ENCODE data around the gene KRTAP10-10. TPM values are rescaled to one million over a fixed set of nuclear protein-coding genes. Genes with fewer than 3 reads are reported as not detected.

Gene KRTAP10-10
- total RNA-seq, 2 donors from 2014 or later, result not detected

Other genes with a start within 250 kb of the KRTAP10-10 start
- 1 to 10 TPM; 1.5 to 1.8 TPM for gene LRRC3, start 181.8 kb upstream of the KRTAP10-10 start, total RNA-seq
- gene KRTAP10-1, start 97.2 kb upstream of the KRTAP10-10 start, total RNA-seq, result not detected
- gene KRTAP10-2, start 85.9 kb upstream of the KRTAP10-10 start, total RNA-seq, result not detected
- not detected for gene KRTAP10-3, start 78.6 kb upstream of the KRTAP10-10 start, total RNA-seq
- gene KRTAP10-4, start 63.6 kb upstream of the KRTAP10-10 start, total RNA-seq, result not detected
- not detected for gene KRTAP10-5, start 56.8 kb upstream of the KRTAP10-10 start, total RNA-seq
- gene KRTAP10-6, start 44.9 kb upstream of the KRTAP10-10 start, total RNA-seq, result not detected
- gene KRTAP10-7, start 36.8 kb upstream of the KRTAP10-10 start, total RNA-seq, result not detected
- not detected for gene KRTAP10-8, start 25.3 kb upstream of the KRTAP10-10 start, total RNA-seq
- gene KRTAP10-9, start 10.3 kb upstream of the KRTAP10-10 start, total RNA-seq, result not detected
- not detected for gene KRTAP10-11, start 9.1 kb downstream of the KRTAP10-10 start, total RNA-seq
- not detected for gene KRTAP12-4, start 17.3 kb downstream of the KRTAP10-10 start, total RNA-seq
- gene KRTAP12-3, start 20.6 kb downstream of the KRTAP10-10 start, total RNA-seq, result not detected
- under 1 TPM in 1 of 2 donors, not detected in 1; 0.48 TPM for gene KRTAP12-2, start 29.6 kb downstream of the KRTAP10-10 start, total RNA-seq
- gene KRTAP12-1, start 44.8 kb downstream of the KRTAP10-10 start, total RNA-seq, result not detected
- gene KRTAP10-12, start 59.8 kb downstream of the KRTAP10-10 start, total RNA-seq, result not detected
- under 1 TPM; 0.14 to 0.48 TPM for gene TSPEAR, start 74.2 kb downstream of the KRTAP10-10 start, total RNA-seq
- 10 to 100 TPM; 72.6 to 75.6 TPM for gene UBE2G2, start 164.5 kb downstream of the KRTAP10-10 start, total RNA-seq
- 10 to 100 TPM; 53.5 to 58.3 TPM for gene SUMO3, start 180.7 kb downstream of the KRTAP10-10 start, total RNA-seq
- 100 to 1,000 TPM; 202 to 246 TPM for gene PTTG1IP, start 236.3 kb downstream of the KRTAP10-10 start, total RNA-seq